HL-60 (cell line): ENCODE data around the gene ATP9B.

Source experiments
- CTCF ChIP-seq: IDR thresholded peaks from one replicate; pipeline ENCODE4 v1.5.1; 2011; ENCODE audit warnings: low read length, control low read depth, inconsistent platforms; ENCODE audit not compliant: insufficient read depth
- GABPA ChIP-seq: IDR thresholded peaks from 2 replicates; pipeline ENCODE4 v1.6.1; 2012; ENCODE audit warnings: low read depth
- POLR2AphosphoS5 ChIP-seq: IDR thresholded peaks from 2 replicates; pipeline ENCODE4 v1.6.1; 2012; ENCODE audit warnings: low read depth
- REST ChIP-seq: IDR thresholded peaks from 2 replicates; pipeline ENCODE4 v1.6.1; 2012; ENCODE audit warnings: low read depth; ENCODE audit not compliant: insufficient replicate concordance
- SPI1 ChIP-seq: IDR thresholded peaks from 2 replicates; pipeline ENCODE4 v1.6.1; 2012; ENCODE audit warnings: low read depth, mild to moderate bottlenecking, borderline replicate concordance

GRCh38 chr18:79426376-79427300, 357.4 kb downstream of the ATP9B start:
- no peak for TF ChIP-seq CTCF
- no peak for TF ChIP-seq REST
- TF ChIP-seq POLR2AphosphoS5, result no peak
- TF ChIP-seq SPI1, result no peak
- TF ChIP-seq GABPA, result no peak
